ENCODE results near the gene TTBK2. TPM values are rescaled to one million over a fixed set of nuclear protein-coding genes. Genes with fewer than 3 reads are reported as not detected.

Gene TTBK2
- total RNA-seq, 4 donors from 2014 or later = 7.9 to 78.2 (median 18.2) TPM

- in situ Hi-C loops (cut with MboI; ENCODE audit: low pct_ligation_motif_present in 1 of 4, low pct_unique_long_range_greater_than_20kb in 1 of 4, low sequenced_read_pairs in 3 of 4) (no loop called here), intact Hi-C loops (cut with DNase I; ENCODE audit: low total_unique reads) (no loop called here)
- TF ChIP-seq CTCF (IDR thresholded peaks at IDR 0.05) (no peak), POLR2A (IDR thresholded peaks at IDR 0.05) (no peak)
- H3K9me3 ChIP-seq = no peaks in the 10 kb centered on the region
- H3K4me1 ChIP-seq = no peaks in the 10 kb centered on the region
- WGBS, 2 donors (ENCODE audit: low coverage in 1 of 2) = 83 to 100% methylated on average over 1 of the region's 1 CpG
- no peak overlapping the region for H3K4me3 ChIP-seq
- H3K27ac ChIP-seq = no peak overlapping the region
- DNase-seq = no peak
- peaks cover 0 to 10% (median 4%) of the 10 kb centered on the region in 4 donors for H3K36me3 ChIP-seq
- no peaks in the 10 kb centered on the region for H3K27me3 ChIP-seq
These were observed 19.9 kb upstream of the TTBK2 start for GRCh38 chr15:42940527-42940926.

- peaks cover 0 to 9% (median 4%) of the 10 kb centered on the region in 4 donors for H3K36me3 ChIP-seq
- DNase-seq = no peak
- intact Hi-C loops (cut with DNase I; ENCODE audit: low total_unique reads) (no loop called here), in situ Hi-C loops (cut with MboI; ENCODE audit: low pct_ligation_motif_present in 1 of 4, low pct_unique_long_range_greater_than_20kb in 1 of 4, low sequenced_read_pairs in 3 of 4) (loop anchor here in 1 of 4 donors (10.0 kb wide), 1 partner anchor 145 kb away; no protein-coding TSS in a partner anchor)
- no peaks in the 10 kb centered on the region for H3K27me3 ChIP-seq
- no peak overlapping the region for H3K4me3 ChIP-seq
- H3K27ac ChIP-seq = no peak overlapping the region
- WGBS, 2 donors (ENCODE audit: low coverage in 1 of 2) = 93% methylated on average over 8 of the region's 8 CpGs; no CpG with 5 or more reads in 1 of the 2 donors
- no peaks in the 10 kb centered on the region for H3K4me1 ChIP-seq
- no peak for TF ChIP-seq POLR2A (IDR thresholded peaks at IDR 0.05)
- no peak for TF ChIP-seq CTCF (IDR thresholded peaks at IDR 0.05)
- TF ChIP-seq POLR2AphosphoS5 (IDR thresholded peaks at IDR 0.05) = no peak
- no peak for TF ChIP-seq EP300 (IDR thresholded peaks at IDR 0.05; ENCODE audit: low read depth)
- no peaks in the 10 kb centered on the region for H3K9me3 ChIP-seq
These were observed 19.3 kb upstream of the TTBK2 start for GRCh38 chr15:42939841-42940240.

GRCh38 chr15:42937143-42937542 is 16.6 kb upstream of the TTBK2 start:
- DNase-seq = no peak
- H3K9me3 ChIP-seq = no peaks in the 10 kb centered on the region
- no peak for TF ChIP-seq POLR2AphosphoS5 (IDR thresholded peaks at IDR 0.05)
- TF ChIP-seq EP300 (IDR thresholded peaks at IDR 0.05; ENCODE audit: low read depth) = no peak
- no peak for TF ChIP-seq POLR2A (IDR thresholded peaks at IDR 0.05)
- TF ChIP-seq CTCF (IDR thresholded peaks at IDR 0.05) = no peak
- H3K4me1 ChIP-seq = no peaks in the 10 kb centered on the region
- in situ Hi-C loops (cut with MboI; ENCODE audit: low pct_ligation_motif_present in 1 of 4, low pct_unique_long_range_greater_than_20kb in 1 of 4, low sequenced_read_pairs in 3 of 4) (loop anchor here in 1 of 4 donors (10.0 kb wide), 1 partner anchor 142 kb away; no protein-coding TSS in a partner anchor), intact Hi-C loops (cut with DNase I; ENCODE audit: low total_unique reads) (no loop called here)
- H3K27me3 ChIP-seq = no peaks in the 10 kb centered on the region
- no peaks in the 10 kb centered on the region for H3K36me3 ChIP-seq
- H3K27ac ChIP-seq = no peak overlapping the region
- no peak overlapping the region for H3K4me3 ChIP-seq

GRCh38 chr15:42933886-42934667 is 13.5 kb upstream of the TTBK2 start:
- no peaks in the 10 kb centered on the region for H3K9me3 ChIP-seq
- no peak for TF ChIP-seq EP300 (IDR thresholded peaks at IDR 0.05; ENCODE audit: low read depth)
- no peak for TF ChIP-seq CTCF (IDR thresholded peaks at IDR 0.05)
- TF ChIP-seq POLR2A (IDR thresholded peaks at IDR 0.05) = no peak
- TF ChIP-seq POLR2AphosphoS5 (IDR thresholded peaks at IDR 0.05) = no peak
- no peak overlapping the region for H3K27ac ChIP-seq
- DNase-seq = no peak
- WGBS, 2 donors (ENCODE audit: low coverage in 1 of 2) = 63 to 67% methylated on average over 1 to 7 of the region's 7 CpGs
- H3K4me3 ChIP-seq = no peak overlapping the region
- no peaks in the 10 kb centered on the region for H3K4me1 ChIP-seq
- H3K27me3 ChIP-seq = no peaks in the 10 kb centered on the region
- no peaks in the 10 kb centered on the region for H3K36me3 ChIP-seq
- intact Hi-C loops (cut with DNase I; ENCODE audit: low total_unique reads) = loop anchor here (5.0 kb wide), 1 partner anchor 237 kb away; no protein-coding TSS in a partner anchor
- in situ Hi-C loops (cut with MboI; ENCODE audit: low pct_ligation_motif_present in 1 of 4, low pct_unique_long_range_greater_than_20kb in 1 of 4, low sequenced_read_pairs in 3 of 4) = loop anchor here in 1 of 4 donors (10.0 kb wide), 1 partner anchor 139 kb away; no protein-coding TSS in a partner anchor

All from transverse colon (tissue), 4 donors.